ENCODE results near the gene MRFAP1L1. TPM values are rescaled to one million over a fixed set of nuclear protein-coding genes. Genes with fewer than 3 reads are reported as not detected.

MRFAP1L1 gene
- total RNA-seq, 4 donors from 2014 or later = 38.2 to 54.2 (median 44.6) TPM

DNA sequence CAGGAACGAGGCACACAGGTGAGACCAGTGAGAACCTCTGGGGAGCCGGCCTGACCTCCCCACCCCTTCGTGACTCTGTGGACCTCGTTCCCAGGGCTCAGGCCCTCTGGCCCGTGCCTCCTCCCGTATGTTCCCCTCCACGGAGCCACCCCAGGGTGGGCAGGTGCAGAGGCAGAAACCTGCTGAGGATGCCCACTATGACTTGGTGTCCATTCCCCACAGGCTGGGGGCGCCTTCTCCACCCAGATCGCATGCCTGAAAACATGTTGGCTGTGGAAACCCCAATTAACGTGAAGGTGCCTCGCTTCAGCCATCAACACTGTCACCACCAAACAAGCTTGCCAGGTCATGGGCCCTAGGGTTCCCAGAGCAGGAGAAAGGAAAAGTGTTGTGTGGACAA, 33.3 kb upstream of the MRFAP1L1 start:
- TF ChIP-seq, protein P1, sequence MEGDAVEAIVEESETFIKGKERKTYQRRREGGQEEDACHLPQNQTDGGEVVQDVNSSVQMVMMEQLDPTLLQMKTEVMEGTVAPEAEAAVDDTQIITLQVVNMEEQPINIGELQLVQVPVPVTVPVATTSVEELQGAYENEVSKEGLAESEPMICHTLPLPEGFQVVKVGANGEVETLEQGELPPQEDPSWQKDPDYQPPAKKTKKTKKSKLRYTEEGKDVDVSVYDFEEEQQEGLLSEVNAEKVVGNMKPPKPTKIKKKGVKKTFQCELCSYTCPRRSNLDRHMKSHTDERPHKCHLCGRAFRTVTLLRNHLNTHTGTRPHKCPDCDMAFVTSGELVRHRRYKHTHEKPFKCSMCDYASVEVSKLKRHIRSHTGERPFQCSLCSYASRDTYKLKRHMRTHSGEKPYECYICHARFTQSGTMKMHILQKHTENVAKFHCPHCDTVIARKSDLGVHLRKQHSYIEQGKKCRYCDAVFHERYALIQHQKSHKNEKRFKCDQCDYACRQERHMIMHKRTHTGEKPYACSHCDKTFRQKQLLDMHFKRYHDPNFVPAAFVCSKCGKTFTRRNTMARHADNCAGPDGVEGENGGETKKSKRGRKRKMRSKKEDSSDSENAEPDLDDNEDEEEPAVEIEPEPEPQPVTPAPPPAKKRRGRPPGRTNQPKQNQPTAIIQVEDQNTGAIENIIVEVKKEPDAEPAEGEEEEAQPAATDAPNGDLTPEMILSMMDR (IDR thresholded peaks at IDR 0.05; ENCODE audit: low read depth) = no peak

DNA sequence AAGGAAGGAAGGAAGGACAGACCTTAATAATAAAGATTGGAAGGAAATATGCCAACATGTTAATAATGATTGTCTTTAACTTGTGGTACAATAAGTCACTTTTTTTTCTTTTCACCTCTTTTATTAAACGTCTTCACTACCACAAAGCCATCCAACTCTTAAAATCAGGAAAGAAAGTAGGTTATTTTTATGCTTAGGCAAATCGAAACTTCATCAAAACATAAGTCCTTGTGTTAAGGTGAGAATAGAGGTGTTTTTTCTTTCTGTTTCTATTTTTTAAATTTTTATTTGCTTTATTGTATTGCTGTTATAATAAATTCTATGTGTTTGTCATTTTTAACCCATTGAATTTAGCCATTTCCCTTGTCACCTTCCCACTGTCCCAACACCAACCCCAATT, 32.8 kb upstream of the MRFAP1L1 start:
- TF ChIP-seq, protein P1 (IDR thresholded peaks at IDR 0.05; ENCODE audit: low read depth) = no peak

DNA sequence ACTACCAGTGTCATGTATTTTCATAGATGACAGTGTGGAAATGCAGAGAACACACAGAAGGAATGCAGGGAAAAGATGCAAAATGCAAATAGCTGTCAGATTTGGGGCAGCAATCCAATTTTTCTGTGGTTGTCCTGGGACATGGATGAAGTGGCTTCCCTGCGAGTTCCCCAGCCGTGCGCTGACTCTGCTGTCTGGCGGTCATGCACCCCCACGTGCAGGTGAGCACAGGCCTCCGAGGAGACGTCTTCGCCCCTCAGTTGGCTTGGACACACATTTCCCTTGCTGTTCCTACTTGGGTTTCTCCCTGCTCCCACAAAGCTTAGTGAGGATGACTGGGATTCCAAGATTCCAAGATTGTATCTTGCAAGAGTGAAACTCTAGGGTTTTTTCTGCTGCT, 30.7 kb upstream of the MRFAP1L1 start:
- TF ChIP-seq, protein P1 (IDR thresholded peaks at IDR 0.05; ENCODE audit: low read depth) = no peak

DNA sequence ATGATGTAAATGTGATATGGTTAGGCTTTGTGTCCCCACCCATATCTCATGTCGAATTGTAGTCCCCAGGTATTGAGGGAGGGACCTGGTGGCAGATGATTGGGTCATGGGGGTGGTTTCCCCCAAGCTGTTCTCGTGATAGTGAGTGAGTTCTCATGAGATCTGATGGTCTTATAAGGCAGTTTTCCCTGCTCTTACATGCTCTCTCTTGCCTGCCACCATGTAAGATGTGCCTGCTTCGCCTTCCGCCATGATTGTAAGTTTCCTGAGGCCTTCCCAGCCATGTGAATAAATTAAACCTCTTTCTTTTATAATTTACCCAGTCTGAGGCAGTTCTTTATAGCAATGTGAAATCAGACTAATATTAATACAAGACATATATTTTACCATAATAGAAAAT, 30.3 kb upstream of the MRFAP1L1 start:
- TF ChIP-seq, protein P1 (IDR thresholded peaks at IDR 0.05; ENCODE audit: low read depth) = no peak

DNA sequence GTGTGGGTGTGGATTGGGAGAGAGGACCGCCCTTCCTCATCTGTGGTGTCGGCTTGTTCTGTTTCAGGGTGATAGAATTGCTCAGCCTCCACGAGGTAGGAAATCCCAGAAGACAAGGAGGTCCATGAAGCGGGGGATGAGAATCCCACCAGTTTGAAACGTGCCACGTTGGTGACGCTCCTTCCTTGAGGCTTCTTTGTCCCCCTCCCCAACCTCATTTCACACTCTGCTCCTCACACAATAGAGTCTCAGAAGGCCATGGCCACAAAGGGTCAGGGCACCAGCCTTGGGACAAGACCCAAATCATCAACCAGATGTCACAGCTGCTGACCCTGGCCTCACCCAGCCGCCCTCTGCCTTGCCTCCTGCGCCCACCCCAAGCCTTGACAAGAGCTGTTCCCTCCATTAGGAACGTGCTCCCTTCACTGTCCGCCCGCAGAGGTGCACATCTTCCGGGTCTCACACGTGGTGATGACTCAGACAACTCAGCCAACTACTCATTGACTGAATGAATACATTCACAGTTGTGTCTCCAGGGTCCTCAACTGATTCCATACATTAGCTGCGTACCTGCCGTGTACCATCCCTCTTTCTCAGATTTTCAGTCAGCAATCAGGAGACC, 24.6 kb upstream of the MRFAP1L1 start:
- TF ChIP-seq, protein P1 (IDR thresholded peaks at IDR 0.05; ENCODE audit: low read depth) = no peak

DNA sequence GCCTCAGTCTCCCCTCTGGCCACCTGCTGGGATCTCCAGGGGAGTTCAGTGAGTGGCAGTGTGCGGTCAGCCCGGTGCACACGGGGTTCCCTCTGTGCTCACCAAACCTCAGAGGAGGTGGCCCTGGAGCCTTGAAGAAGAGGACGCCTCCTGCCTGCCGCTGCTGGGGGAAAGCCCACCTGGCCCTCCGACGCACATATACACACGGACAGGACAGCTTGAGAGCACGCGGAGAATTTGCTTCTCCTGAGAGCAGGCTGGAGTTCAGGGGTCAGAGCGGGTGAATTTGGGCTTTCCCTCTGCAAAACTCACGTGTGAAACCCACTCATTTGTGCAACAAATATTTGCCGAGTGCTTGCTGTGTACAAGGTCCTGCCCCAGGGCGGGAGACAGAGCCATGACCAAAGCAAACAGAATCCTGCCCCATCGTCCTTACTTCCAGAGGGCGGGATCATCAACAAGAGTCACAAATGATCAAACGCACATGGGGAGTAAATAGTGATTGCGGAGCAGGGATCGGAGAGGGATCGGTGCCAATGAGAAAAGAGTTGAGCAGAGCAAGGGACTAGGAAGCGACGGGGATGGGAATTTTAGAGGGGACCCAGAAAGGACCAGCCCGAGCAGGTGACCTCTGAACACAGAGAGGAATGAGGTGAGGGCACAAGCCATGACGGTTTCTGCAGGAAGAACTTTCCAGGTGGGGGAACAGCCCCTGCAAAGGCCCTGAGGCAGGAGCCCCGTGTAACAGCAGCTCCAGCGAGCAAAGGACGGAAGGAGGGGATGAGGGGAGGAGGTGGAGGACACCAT, 23.9 kb upstream of the MRFAP1L1 start:
- TF ChIP-seq, protein P1 (IDR thresholded peaks at IDR 0.05; ENCODE audit: low read depth) = no peak

Measured in subcutaneous adipose tissue (tissue), 4 donors.